HG03159 (cell line): Measurements from ENCODE around the gene CNOT4.
"Not testable (repeated sequence)": the region's sequence is repeated elsewhere in the genome, so short reads cannot be mapped to it uniquely, and the experiment has no call there.

Experiments
- ATAC-seq: cut with Tn5 transposase; IDR thresholded peaks from one replicate; pipeline ENCODE4 v1.9.1; 2021; ENCODE audit warnings: mild to moderate bottlenecking, moderate library complexity; ENCODE audit not compliant: unreplicated experiment

CNOT4 gene

GRCh38 chr7:135512135-135512887 is 2.4 kb upstream of the CNOT4 start:
- ATAC-seq, result peak; percentile 41

- ATAC-seq, result no peak
Measured at GRCh38 chr7:135510592-135511183, 786 bp upstream of the CNOT4 start.

GRCh38 chr7:135509589-135509838 is 388 bp downstream of the CNOT4 start:
- ATAC-seq, result no peak

- no peak for ATAC-seq
Measured at GRCh38 chr7:135508883-135509588, 866 bp downstream of the CNOT4 start.

- no peak for ATAC-seq
Measured at GRCh38 chr7:135501402-135501801, 8.5 kb downstream of the CNOT4 start.

- ATAC-seq, result no peak
Measured at GRCh38 chr7:135499818-135500217, 10.1 kb downstream of the CNOT4 start.

- not testable (repeated sequence) for ATAC-seq
Measured at GRCh38 chr7:135497161-135497560, 12.7 kb downstream of the CNOT4 start.

- no peak for ATAC-seq
Measured at GRCh38 chr7:135493362-135493761, 16.5 kb downstream of the CNOT4 start.

GRCh38 chr7:135492151-135492550 is 17.8 kb downstream of the CNOT4 start:
- ATAC-seq, result no peak

GRCh38 chr7:135490783-135491182 is 19.1 kb downstream of the CNOT4 start:
- no peak for ATAC-seq

- no peak for ATAC-seq
Measured at GRCh38 chr7:135489791-135490190, 20.1 kb downstream of the CNOT4 start.

- no peak for ATAC-seq
Measured at GRCh38 chr7:135486261-135486920, 23.5 kb downstream of the CNOT4 start.

GRCh38 chr7:135481598-135481979 is 28.3 kb downstream of the CNOT4 start:
- no peak for ATAC-seq

GRCh38 chr7:135480966-135481597 is 28.8 kb downstream of the CNOT4 start:
- ATAC-seq, result no peak

GRCh38 chr7:135475521-135475920 is 34.4 kb downstream of the CNOT4 start:
- no peak for ATAC-seq

GRCh38 chr7:135469705-135470104 is 40.2 kb downstream of the CNOT4 start:
- ATAC-seq, result not testable (repeated sequence)

GRCh38 chr7:135467207-135467711 is 42.6 kb downstream of the CNOT4 start:
- ATAC-seq, result no peak

- ATAC-seq, result no peak
Measured at GRCh38 chr7:135466442-135467206, 43.3 kb downstream of the CNOT4 start.

- no peak for ATAC-seq
Measured at GRCh38 chr7:135463908-135464307, 46.0 kb downstream of the CNOT4 start.

- ATAC-seq, result peak; percentile 66
Measured at GRCh38 chr7:135459951-135460567, 49.8 kb downstream of the CNOT4 start.
